Measurements from ENCODE around the gene GAGE12J.
"Not testable (repeated sequence)": the region's sequence is repeated elsewhere in the genome, so short reads cannot be mapped to it uniquely, and the experiment has no call there.

GAGE12J gene

DNA sequence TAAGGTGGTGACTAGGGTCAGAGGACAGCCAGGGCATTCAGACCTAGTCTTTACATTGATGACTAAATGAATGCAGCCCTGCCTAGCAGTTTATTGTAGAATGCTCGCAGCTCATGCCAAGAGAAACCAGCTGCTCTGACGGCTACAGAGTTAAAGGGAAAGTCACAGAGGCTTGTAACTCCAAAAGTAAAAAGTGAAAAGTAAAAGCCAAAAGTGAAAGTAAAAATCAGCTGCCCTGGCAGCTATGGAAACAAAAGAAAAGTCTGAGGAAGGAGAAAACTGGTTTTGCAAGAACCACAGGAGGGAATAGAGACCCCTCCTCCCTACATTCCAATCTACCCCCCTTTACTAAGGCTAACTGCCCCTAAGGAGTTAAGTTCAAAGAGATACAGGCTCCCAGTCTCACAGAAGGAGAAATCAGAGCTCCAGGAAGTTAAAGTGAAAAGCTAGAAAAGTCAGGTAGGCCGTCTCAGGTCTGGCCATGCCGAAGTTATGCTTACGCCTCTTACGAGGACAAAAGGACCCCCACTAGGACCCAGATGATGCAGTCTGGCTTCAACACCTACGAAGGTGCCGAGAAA is 12.3 kb upstream of the GAGE12J start:
- in situ Hi-C loops (cut with MboI; ENCODE audit: low sequenced_read_pairs): no loop called here

GRCh38 chrX:49310371-49310770 is 11.5 kb upstream of the GAGE12J start:
- in situ Hi-C loops (cut with MboI; ENCODE audit: low sequenced_read_pairs): no loop called here

GRCh38 chrX:49312176-49312575 is 9.7 kb upstream of the GAGE12J start:
- in situ Hi-C loops (cut with MboI; ENCODE audit: low sequenced_read_pairs): no loop called here

GRCh38 chrX:49316085-49316484 is 5.8 kb upstream of the GAGE12J start:
- in situ Hi-C loops (cut with MboI; ENCODE audit: low sequenced_read_pairs): no loop called here

DNA sequence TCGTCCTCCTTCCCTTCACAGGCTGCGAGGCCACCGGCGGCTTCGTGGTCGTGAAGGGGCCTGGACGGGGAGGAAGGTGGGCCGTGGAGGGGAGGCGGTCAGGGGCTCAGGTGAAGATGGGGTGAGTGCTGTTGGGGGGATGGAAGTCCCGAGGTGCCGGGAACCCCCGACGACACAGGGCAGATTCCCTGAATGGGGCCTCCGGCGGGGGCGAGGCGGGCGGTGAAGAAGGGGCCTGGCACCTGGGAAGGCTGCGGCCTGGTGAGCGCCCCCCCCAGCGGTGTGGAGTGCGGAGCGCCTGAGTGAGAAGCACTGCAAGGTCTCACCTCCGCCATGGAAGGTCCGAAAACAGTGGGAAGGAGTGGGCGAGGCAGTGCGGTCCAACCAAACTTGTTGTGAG is 429 bp downstream of the GAGE12J start:
- in situ Hi-C loops (cut with MboI; ENCODE audit: low sequenced_read_pairs): not testable (repeated sequence)

GRCh38 chrX:49323735-49324134 is 1.9 kb downstream of the GAGE12J start:
- in situ Hi-C loops (cut with MboI; ENCODE audit: low sequenced_read_pairs): not testable (repeated sequence)

- in situ Hi-C loops (cut with MboI; ENCODE audit: low sequenced_read_pairs): not testable (repeated sequence)
These were observed 8.6 kb downstream of the GAGE12J start for GRCh38 chrX:49330421-49330820.

DNA sequence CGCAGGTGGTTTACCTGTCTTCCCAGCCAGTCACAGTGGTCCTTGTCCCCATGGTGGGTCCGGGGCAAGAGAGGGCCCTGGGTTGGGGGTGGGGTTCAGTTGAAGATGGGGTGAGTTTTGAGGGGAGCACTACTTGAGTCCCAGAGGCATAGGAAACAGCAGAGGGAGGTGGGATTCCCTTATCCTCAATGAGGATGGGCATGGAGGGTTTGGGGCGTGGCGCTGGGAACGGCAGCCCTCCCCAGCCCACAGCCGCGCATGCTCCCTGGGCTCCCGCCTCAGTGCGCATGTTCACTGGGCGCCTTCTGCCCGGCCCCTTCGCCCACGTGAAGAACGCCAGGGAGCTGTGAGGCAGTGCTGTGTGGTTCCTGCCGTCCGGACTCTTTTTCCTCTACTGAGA is 9.4 kb downstream of the GAGE12J start, which contains the start of gene GAGE13:
Gene GAGE13 (plus strand): TSS at position 301 of the 400 bp plus-strand sequence. CDS start 1,156 bp downstream, outside the sequence.
- in situ Hi-C loops (cut with MboI; ENCODE audit: low sequenced_read_pairs): not testable (repeated sequence)

DNA sequence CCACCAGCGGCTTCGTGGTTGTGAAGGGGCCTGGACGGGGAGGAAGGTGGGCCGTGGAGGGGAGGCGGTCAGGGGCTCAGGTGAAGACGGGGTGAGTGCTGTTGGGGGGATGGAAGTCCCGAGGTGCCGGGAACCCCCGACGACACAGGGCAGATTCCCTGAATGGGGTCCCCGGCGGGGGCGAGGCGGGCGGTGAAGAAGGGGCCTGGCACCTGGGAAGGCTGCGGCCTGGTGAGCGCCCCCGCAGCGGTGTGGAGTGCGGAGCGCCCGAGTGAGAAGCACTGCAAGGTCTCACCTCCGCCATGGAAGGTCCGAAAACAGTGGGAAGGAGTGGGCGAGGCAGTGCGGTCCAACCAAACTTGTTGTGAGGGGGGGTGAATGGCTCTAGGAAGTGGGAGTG is 10.0 kb downstream of the GAGE12J start:
- in situ Hi-C loops (cut with MboI; ENCODE audit: low sequenced_read_pairs): not testable (repeated sequence)

GRCh38 chrX:49341449-49341848 is 19.6 kb downstream of the GAGE12J start:
- in situ Hi-C loops (cut with MboI; ENCODE audit: low sequenced_read_pairs): not testable (repeated sequence)

DNA sequence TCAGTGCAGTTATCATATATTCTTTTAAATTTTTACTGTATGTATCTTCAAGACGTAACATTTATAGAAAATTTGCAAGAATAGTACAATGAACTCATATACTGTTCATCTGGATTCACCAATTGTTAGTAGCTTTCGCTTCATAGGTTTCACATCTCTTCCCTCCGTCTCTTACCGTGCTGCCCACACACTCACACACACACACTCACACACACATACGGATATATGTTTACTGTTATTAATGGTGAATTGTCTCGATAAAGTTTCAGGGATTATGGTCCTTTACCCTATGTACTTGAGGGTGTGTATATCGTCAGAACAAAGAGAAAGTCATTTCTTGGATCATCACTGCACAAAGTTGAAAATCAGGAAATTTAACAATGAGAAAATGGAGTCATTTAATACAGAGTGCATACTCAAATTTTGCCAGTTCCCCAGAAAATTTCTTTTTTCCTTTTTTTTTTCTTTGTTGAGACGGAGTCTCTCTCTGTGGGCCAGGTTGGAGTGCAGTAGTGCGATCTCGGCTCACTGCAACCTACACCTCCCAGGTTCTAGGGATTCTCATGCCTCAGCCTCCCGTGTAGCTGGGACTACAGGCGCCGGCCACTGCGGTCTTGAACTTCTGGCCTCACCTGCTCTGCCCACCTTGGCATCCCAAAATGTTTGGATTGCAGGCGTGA is 22.8 kb downstream of the GAGE12J start:
- in situ Hi-C loops (cut with MboI; ENCODE audit: low sequenced_read_pairs): not testable (repeated sequence)

DNA sequence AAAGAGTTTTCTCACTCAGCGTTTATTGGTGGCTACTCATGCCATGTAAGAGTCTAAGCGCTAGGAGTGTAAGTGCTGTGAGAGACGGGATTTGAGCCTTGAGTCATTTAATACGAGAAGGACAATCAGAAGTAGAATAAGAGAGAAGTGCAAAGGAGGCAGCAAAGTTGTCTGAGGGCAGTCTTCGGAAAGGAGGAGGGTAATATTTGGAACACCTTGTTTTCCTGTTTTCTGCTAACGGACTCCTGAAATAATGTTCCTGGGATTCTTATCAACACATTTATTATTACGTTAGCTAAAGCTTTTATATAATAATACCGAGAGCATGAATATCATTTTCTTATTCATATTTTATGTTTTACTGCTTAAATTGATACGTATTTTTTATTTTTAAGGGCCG is 23.6 kb downstream of the GAGE12J start:
- in situ Hi-C loops (cut with MboI; ENCODE audit: low sequenced_read_pairs): not testable (repeated sequence)

- in situ Hi-C loops (cut with MboI; ENCODE audit: low sequenced_read_pairs): not testable (repeated sequence)
These were observed 24.3 kb downstream of the GAGE12J start for GRCh38 chrX:49346150-49346549.
